B cell (primary cell): ENCODE results near the gene EGF. TPM values are rescaled to one million over a fixed set of nuclear protein-coding genes. Genes with fewer than 3 reads are reported as not detected.

Experiments
- ATAC-seq: fragments of 200-7000 bp; cut with Tn5 transposase; one replicate; pipeline ENCODE4 v1.10.0; 2021; ENCODE audit warnings: low read depth, mild to moderate bottlenecking, moderate number of reproducible peaks, moderate library complexity
- CTCF ChIA-PET: fragments of 350-600 bp; sonication (Branson Sonifier 250); formaldehyde crosslinking; loops from one replicate; lab custom pipeline; 2021; ENCODE audit warnings: antibody characterized with exemption, inconsistent platforms; lab: Charles Lee
- POLR2A ChIA-PET: fragments of 350-600 bp; sonication (Branson Sonifier 250); formaldehyde crosslinking; loops from one replicate; lab custom pipeline; 2021; ENCODE audit warnings: antibody characterized with exemption; lab: Charles Lee
- DNase-seq: peaks from one replicate; pipeline ENCODE4 v3.0.0; 2013
- H2AFZ ChIP-seq: 2 replicates; pipeline ENCODE4 v1.6.1; 2012; ENCODE audit warnings: mild to moderate bottlenecking, low read depth, low read length; ENCODE audit not compliant: insufficient read depth, poor library complexity, severe bottlenecking
- H3K27ac ChIP-seq, 2 donors: 1 replicate in 1 of 2; 2 replicates in 1 of 2; pipeline ENCODE4 v1.5.1; 2012 to 2013; ENCODE audit warnings: low read length in 2 of 2, mild to moderate bottlenecking in 2 of 2, moderate library complexity in 1 of 2
- H3K27me3 ChIP-seq, 4 experiments: fragments of 200-600 bp in 1 of 4; sonication (generic) in 1 of 4; replicated peaks in 1 of 4; 1 replicate in 2 of 4; 2 replicates in 2 of 4; pipeline versions ENCODE4 v1.6.1 to v1.7.0; 2013 to 2016; ENCODE audit warnings: low read length in 3 of 4, mild to moderate bottlenecking in 2 of 4, mixed read lengths in 1 of 4, moderate library complexity in 1 of 4; ENCODE audit not compliant: insufficient read depth in 4 of 4, control insufficient read depth in 3 of 4; ENCODE audit errors: control extremely low read depth in 1 of 4
- H3K36me3 ChIP-seq, 2 experiments: replicated peaks in 1 of 2; 1 replicate in 1 of 2; 2 replicates in 1 of 2; pipeline versions ENCODE4 v1.6.1 to v1.7.1; 2013; ENCODE audit warnings: low read length in 1 of 2; ENCODE audit not compliant: insufficient read depth in 2 of 2, control insufficient read depth in 1 of 2; ENCODE audit errors: control extremely low read depth in 1 of 2, extremely low read depth in 1 of 2
- H3K4me1 ChIP-seq, 2 donors: fragments of 200-600 bp in 1 of 2; sonication (generic) in 1 of 2; 1 replicate in 1 of 2; 2 replicates in 1 of 2; pipeline versions ENCODE4 v1.5.1 to v1.6.1; 2013 to 2017; ENCODE audit warnings: low read length in 2 of 2; ENCODE audit not compliant: control insufficient read depth in 2 of 2, insufficient read depth in 2 of 2
- H3K4me2 ChIP-seq: replicated peaks from 2 replicates; pipeline ENCODE3; 2012; ENCODE audit warnings: mild to moderate bottlenecking, low read depth, low read length; ENCODE audit not compliant: poor library complexity, severe bottlenecking
- H3K4me3 ChIP-seq, 5 experiments: fragments of 200-600 bp in 1 of 5; sonication (generic) in 1 of 5; 1 replicate in 3 of 5; 2 replicates in 2 of 5; pipeline versions ENCODE4 v1.5.1 to v1.7.0; 2011 to 2016; ENCODE audit warnings: low read length in 4 of 5, mild to moderate bottlenecking in 4 of 5, low read depth in 2 of 5, control low read depth in 1 of 5, moderate library complexity in 1 of 5; ENCODE audit not compliant: insufficient read depth in 1 of 5; ENCODE audit errors: control extremely low read depth in 1 of 5, extremely low read depth in 1 of 5
- H3K79me2 ChIP-seq: fragments of 200-600 bp; sonication (generic); one replicate; pipeline ENCODE4 v1.6.0; 2016; ENCODE audit warnings: low read length; ENCODE audit not compliant: control insufficient read depth, insufficient read depth
- H3K9ac ChIP-seq: fragments of 200-600 bp; sonication (generic); 2 replicates; pipeline ENCODE4 v1.6.1; 2017; ENCODE audit warnings: mild to moderate bottlenecking, low read length, moderate library complexity
- H3K9me3 ChIP-seq, 3 donors: one replicate each; pipeline versions ENCODE4 v1.6.1 to v1.7.1; 2013; ENCODE audit warnings: low read length in 2 of 3; ENCODE audit not compliant: control insufficient read depth in 2 of 3, insufficient read depth in 1 of 3; ENCODE audit errors: control extremely low read depth in 1 of 3
- H4K20me1 ChIP-seq: 2 replicates; pipeline ENCODE4 v1.6.0; 2012; ENCODE audit warnings: mild to moderate bottlenecking, low read length; ENCODE audit not compliant: insufficient read depth, control insufficient read depth, poor library complexity, severe bottlenecking
- H3K27ac Mint-ChIP-seq: one replicate; pipeline ENCODE4 v1.8.0; 2021; ENCODE audit warnings: mixed read lengths
- H3K27me3 Mint-ChIP-seq: one replicate; pipeline ENCODE4 v1.8.0; 2021; ENCODE audit warnings: mixed read lengths
- H3K4me1 Mint-ChIP-seq: one replicate; pipeline ENCODE4 v1.8.0; 2021; ENCODE audit warnings: mixed read lengths
- H3K4me3 Mint-ChIP-seq: one replicate; pipeline ENCODE4 v1.8.0; 2021; ENCODE audit warnings: mixed read lengths
- H3K9me3 Mint-ChIP-seq: one replicate; pipeline ENCODE4 v1.8.0; 2022; ENCODE audit warnings: mixed read lengths; ENCODE audit not compliant: insufficient read depth
- CTCF ChIP-seq: fragments of 200-600 bp; IDR thresholded peaks from one replicate; pipeline ENCODE4 v1.8.0; 2022; ENCODE audit warnings: antibody characterized with exemption, mild to moderate bottlenecking
- EZH2 ChIP-seq: IDR thresholded peaks from 2 replicates; pipeline ENCODE4 v1.6.1; 2012; ENCODE audit warnings: borderline replicate concordance, low read depth, mild to moderate bottlenecking, moderate library complexity, low read length; ENCODE audit not compliant: insufficient read depth, poor library complexity, severe bottlenecking
- intact Hi-C: fragments of 100-400 bp; cut with micrococcal nuclease; formaldehyde crosslinking; loops from one replicate; pipeline ENCODE4 v1.10.0; 2022
- polyA plus RNA-seq: library from polyadenylated mRNA; depleted of rRNA; stranded (reverse); fragments of >200 nt; gene quantifications from 2 replicates; pipeline ENCODE4 v1.2.3, GENCODE V29; 2012
- total RNA-seq, 2 donors: library from RNA; stranded (reverse); fragments of 120-200 nt in 1 of 2; gene quantifications; 1 replicate in 1 of 2; 2 replicates in 1 of 2; pipeline versions ENCODE4 v1.2.3 to v1.2.4, GENCODE V29; 2013 to 2022

Gene EGF
- total and polyA plus RNA-seq, 2 donors (not counting 1 experiment from before 2014, with no cell fraction given): not detected

DNA sequence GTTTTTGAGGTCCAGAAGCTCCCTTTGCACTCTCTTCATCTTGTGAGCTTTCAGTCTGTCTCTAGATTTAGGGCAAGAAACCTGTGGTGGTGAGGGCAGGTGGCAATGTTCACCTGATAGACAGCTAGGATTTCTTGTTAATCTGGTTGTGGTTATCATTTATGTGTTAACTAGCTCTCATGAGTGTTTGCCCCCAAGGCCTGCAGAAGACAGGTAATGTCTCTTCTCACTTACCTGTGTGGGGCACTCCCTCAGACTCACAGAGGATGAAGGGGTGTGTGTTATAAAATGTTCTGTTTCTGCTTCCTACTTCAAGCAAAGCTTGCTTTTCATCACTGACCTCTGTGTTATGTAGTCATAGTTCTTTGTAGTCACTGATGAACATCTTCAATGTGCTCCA is 17.8 kb downstream of the EGF start:
- TF ChIP-seq CTCF: no peak
- no peak for TF ChIP-seq EZH2
- Mint-ChIP-seq H3K4me1 (no peaks in the 10 kb centered on the region), H3K27ac (no peak overlapping the region), H3K4me3 (no peak overlapping the region), H3K9me3 (no peaks in the 10 kb centered on the region), H3K27me3 (peaks cover 5% of the 10 kb centered on the region)
- intact Hi-C loops: no loop called here
- POLR2A ChIA-PET: no interaction called here
- DNase-seq (no peak), ATAC-seq (no peak)
- Histone ChIP-seq H3K4me2 (no peak overlapping the region), H2AFZ (no peak overlapping the region), H3K9ac (no peak overlapping the region), H3K27ac (no peak overlapping the region), H4K20me1 (no peaks in the 10 kb centered on the region), H3K79me2 (no peaks in the 10 kb centered on the region), H3K27me3 (no peaks in the 10 kb centered on the region), H3K36me3 (no peaks in the 10 kb centered on the region), H3K9me3 (no peaks in the 10 kb centered on the region), H3K4me3 (no peak overlapping the region), H3K4me1 (no peaks in the 10 kb centered on the region)
- CTCF ChIA-PET: no interaction called here

GRCh38 chr4:109930872-109931271 is 18.2 kb downstream of the EGF start:
- intact Hi-C loops: no loop called here
- POLR2A ChIA-PET: no interaction called here
- H3K4me1 Mint-ChIP-seq: no peaks in the 10 kb centered on the region

More at GRCh38 chr4:109930872-109931271, 18.2 kb downstream of the EGF start:
- TF ChIP-seq EZH2 (no peak), CTCF (no peak)
- Histone ChIP-seq H3K4me2 (no peak overlapping the region), H3K4me1 (no peaks in the 10 kb centered on the region), H4K20me1 (no peaks in the 10 kb centered on the region), H3K27ac (no peak overlapping the region), H3K9ac (no peak overlapping the region), H3K9me3 (no peaks in the 10 kb centered on the region), H2AFZ (no peak overlapping the region), H3K79me2 (no peaks in the 10 kb centered on the region), H3K27me3 (no peaks in the 10 kb centered on the region), H3K36me3 (no peaks in the 10 kb centered on the region), H3K4me3 (no peak overlapping the region)
- Mint-ChIP-seq H3K27ac (no peak overlapping the region), H3K27me3 (peaks cover 5% of the 10 kb centered on the region), H3K4me3 (no peak overlapping the region), H3K9me3 (no peaks in the 10 kb centered on the region)
- ATAC-seq (no peak), DNase-seq (no peak)
- CTCF ChIA-PET: no interaction called here
